KMS-11 (cell line): Measurements from ENCODE around the gene LAMP1.

ENCODE experiments used
- H2AFZ ChIP-seq: fragments of 200-600 bp; sonication (generic); 2 replicates; pipeline ENCODE4 v1.6.1; 2016; ENCODE audit warnings: antibody characterized with exemption, mixed run types, low read depth
- H3K27ac ChIP-seq: fragments of 200-600 bp; sonication (generic); 2 replicates; pipeline ENCODE4 v1.6.1; 2016; ENCODE audit warnings: mild to moderate bottlenecking, mixed run types
- H3K27me3 ChIP-seq: fragments of 200-600 bp; sonication (generic); 2 replicates; pipeline ENCODE4 v1.6.1; 2017; ENCODE audit warnings: mild to moderate bottlenecking, low read depth, mixed run types, moderate library complexity; ENCODE audit not compliant: insufficient read depth
- H3K36me3 ChIP-seq: fragments of 200-600 bp; sonication (generic); 2 replicates; pipeline ENCODE4 v1.6.1; 2017; ENCODE audit warnings: mild to moderate bottlenecking, mixed run types; ENCODE audit not compliant: insufficient read depth
- H3K4me1 ChIP-seq: fragments of 200-600 bp; sonication (generic); 2 replicates; pipeline ENCODE4 v1.6.1; 2016; ENCODE audit warnings: mild to moderate bottlenecking, low read depth, mixed run types; ENCODE audit not compliant: poor library complexity, severe bottlenecking
- H3K4me2 ChIP-seq: fragments of 200-600 bp; sonication (generic); 2 replicates; pipeline ENCODE4 v1.7.0; 2016; ENCODE audit warnings: mild to moderate bottlenecking, mixed run types
- H3K4me3 ChIP-seq: fragments of 200-600 bp; sonication (generic); IDR thresholded peaks from 2 replicates; pipeline ENCODE4 v1.6.1; 2017; ENCODE audit warnings: low read depth, low read length, mixed read lengths; ENCODE audit not compliant: insufficient read depth
- H3K79me2 ChIP-seq: fragments of 200-600 bp; sonication (generic); 2 replicates; pipeline ENCODE4 v1.6.1; 2016; ENCODE audit warnings: low read depth, mixed run types; ENCODE audit not compliant: insufficient read depth
- H3K9ac ChIP-seq: fragments of 200-600 bp; sonication (generic); 2 replicates; pipeline ENCODE4 v1.6.1; 2016; ENCODE audit warnings: mild to moderate bottlenecking, mixed run types
- H4K20me1 ChIP-seq: fragments of 200-600 bp; sonication (generic); 2 replicates; pipeline ENCODE4 v1.6.1; 2016; ENCODE audit warnings: mild to moderate bottlenecking, mixed run types; ENCODE audit not compliant: insufficient read depth
- TF ChIP-seq, protein P1 (sequence below): fragments of 200-600 bp; sonication (generic); conservative IDR thresholded peaks from 2 replicates; pipeline ENCODE4 v1.6.1; 2017; ENCODE audit warnings: low read depth, mild to moderate bottlenecking, antibody characterized with exemption, low read length, moderate library complexity, mixed read lengths

The LAMP1 gene

DNA sequence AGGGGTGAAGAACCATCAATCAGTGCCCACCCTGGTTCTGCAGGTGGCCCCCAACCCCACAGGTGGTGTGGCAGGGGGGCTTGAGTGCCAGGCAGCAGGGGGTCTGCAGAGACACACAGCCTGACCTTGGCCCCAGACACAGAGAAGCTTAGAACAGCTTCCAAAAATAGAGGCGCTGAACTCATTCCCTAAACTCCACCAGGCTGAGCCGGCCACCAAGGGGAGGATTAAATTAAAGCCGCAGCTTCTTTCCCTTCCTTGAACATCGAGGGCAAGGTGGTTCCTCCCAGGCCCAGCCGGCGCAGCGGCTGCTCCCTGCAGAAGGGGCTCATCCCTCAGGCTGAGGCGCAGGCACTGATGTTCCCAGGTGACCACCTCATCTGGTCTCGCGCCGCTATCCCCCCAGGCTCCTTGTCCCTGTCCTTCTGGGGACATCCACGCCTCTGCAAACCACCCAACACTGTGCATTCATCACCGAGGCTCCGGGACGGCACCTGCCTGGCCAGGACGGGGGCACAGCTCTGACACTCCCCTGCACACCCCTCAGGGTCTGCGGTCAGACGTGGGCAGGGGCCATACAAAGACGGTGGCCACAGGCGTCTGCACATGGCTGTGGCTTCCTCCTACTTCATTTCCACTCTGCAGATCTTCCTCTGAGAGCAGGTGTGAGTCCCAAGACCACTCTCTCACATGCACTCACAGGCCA is 30.9 kb downstream of the LAMP1 start:
- TF ChIP-seq, protein P1, sequence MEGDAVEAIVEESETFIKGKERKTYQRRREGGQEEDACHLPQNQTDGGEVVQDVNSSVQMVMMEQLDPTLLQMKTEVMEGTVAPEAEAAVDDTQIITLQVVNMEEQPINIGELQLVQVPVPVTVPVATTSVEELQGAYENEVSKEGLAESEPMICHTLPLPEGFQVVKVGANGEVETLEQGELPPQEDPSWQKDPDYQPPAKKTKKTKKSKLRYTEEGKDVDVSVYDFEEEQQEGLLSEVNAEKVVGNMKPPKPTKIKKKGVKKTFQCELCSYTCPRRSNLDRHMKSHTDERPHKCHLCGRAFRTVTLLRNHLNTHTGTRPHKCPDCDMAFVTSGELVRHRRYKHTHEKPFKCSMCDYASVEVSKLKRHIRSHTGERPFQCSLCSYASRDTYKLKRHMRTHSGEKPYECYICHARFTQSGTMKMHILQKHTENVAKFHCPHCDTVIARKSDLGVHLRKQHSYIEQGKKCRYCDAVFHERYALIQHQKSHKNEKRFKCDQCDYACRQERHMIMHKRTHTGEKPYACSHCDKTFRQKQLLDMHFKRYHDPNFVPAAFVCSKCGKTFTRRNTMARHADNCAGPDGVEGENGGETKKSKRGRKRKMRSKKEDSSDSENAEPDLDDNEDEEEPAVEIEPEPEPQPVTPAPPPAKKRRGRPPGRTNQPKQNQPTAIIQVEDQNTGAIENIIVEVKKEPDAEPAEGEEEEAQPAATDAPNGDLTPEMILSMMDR = no peak
- no peak overlapping the region for H3K4me2 ChIP-seq

DNA sequence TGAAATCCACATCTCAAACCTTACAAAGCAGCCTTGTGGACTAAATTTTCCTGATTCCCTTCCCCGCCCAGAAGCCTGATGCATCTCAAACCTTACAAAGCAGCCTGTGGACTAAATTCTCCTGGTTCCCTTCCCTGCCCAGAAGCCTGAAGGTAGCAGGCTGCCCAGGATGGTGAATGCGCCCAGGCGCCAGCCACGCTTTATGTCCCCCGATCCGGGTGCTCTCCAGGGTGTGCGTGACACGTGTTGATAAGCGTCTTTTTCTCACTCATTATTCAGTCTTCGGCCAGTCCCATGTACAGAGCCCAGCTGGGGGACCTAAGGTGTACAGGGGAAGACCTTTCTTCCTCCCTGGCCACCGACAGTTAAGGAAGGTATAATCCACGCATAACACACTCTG is 31.8 kb downstream of the LAMP1 start:
- Histone ChIP-seq H4K20me1 (no peaks in the 10 kb centered on the region), H2AFZ (no peak overlapping the region), H3K36me3 (no peaks in the 10 kb centered on the region), H3K4me2 (no peak overlapping the region), H3K27me3 (no peaks in the 10 kb centered on the region), H3K9ac (no peak overlapping the region), H3K79me2 (no peaks in the 10 kb centered on the region), H3K4me3 (no peak overlapping the region), H3K4me1 (no peaks in the 10 kb centered on the region), H3K27ac (no peak overlapping the region)
- TF ChIP-seq, protein P1 = no peak

More for the DNA sequence above, 30.9 kb downstream of the LAMP1 start:
- no peaks in the 10 kb centered on the region for H3K4me1 ChIP-seq
- H4K20me1 ChIP-seq = no peaks in the 10 kb centered on the region
- H3K9ac ChIP-seq = no peak overlapping the region
- no peak overlapping the region for H2AFZ ChIP-seq
- H3K4me3 ChIP-seq = no peak overlapping the region
- H3K27me3 ChIP-seq = no peaks in the 10 kb centered on the region
- H3K36me3 ChIP-seq = no peaks in the 10 kb centered on the region
- no peaks in the 10 kb centered on the region for H3K79me2 ChIP-seq
- no peak overlapping the region for H3K27ac ChIP-seq

DNA sequence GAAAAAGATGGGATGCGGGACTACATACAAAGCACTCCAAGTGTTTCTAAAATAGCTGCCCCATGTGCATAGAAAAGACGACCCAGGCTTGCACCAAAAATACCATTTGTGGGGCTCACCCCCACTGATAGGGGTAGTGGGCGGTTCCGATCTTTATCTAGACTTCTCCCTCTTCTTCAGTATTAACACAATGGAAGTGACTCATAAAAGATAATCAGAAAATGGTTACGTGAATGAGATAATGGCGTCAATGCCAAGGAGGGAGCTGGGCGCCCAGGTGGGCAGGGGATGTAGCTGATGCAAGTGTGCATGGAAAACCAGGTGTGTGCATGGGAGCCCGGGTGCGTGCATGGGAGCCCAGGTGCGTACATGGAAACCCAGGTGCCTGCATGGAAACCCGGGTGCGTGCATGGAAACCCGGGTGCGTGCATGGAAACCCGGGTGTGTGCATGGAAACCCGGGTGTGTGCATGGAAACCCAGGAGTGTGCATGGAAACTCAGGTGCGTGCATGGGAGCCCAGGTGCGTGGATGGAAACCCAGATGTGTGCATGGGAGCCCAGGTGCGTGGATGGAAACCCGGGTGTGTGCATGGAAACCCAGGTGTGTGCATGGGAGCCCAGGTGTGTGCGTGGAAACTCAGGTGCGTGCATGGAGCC is 32.7 kb downstream of the LAMP1 start:
- Histone ChIP-seq H4K20me1 (no peaks in the 10 kb centered on the region), H3K4me1 (no peaks in the 10 kb centered on the region), H3K4me3 (no peak overlapping the region), H3K27me3 (no peaks in the 10 kb centered on the region), H3K36me3 (no peaks in the 10 kb centered on the region), H3K9ac (no peak overlapping the region), H3K27ac (no peak overlapping the region), H3K79me2 (no peaks in the 10 kb centered on the region), H3K4me2 (no peak overlapping the region), H2AFZ (no peak overlapping the region)
- TF ChIP-seq, protein P1 = no peak

DNA sequence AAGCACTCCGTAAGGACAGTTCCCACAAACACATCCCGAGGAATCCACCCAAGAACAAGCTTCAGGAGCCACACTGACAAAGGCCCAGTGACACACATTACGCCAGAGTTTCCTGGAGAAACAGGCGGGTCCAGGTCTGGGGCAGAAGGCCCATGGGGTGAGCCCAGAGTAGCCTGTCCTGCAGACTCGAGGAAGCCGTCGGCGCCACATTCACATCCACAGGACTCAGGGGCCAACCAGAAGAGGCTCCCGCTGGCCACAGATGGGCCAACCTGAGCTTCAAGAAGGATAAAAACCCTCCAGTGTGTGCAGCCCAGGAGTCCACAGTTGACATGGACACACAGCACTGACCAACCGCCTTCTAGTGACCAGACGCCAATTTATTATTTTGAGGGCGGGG is 35.6 kb downstream of the LAMP1 start:
- H3K27me3 ChIP-seq = no peaks in the 10 kb centered on the region
- no peak overlapping the region for H3K27ac ChIP-seq
- H3K4me1 ChIP-seq = no peaks in the 10 kb centered on the region
- H3K79me2 ChIP-seq = no peaks in the 10 kb centered on the region
- H3K4me2 ChIP-seq = no peak overlapping the region
- no peaks in the 10 kb centered on the region for H3K36me3 ChIP-seq
- no peaks in the 10 kb centered on the region for H4K20me1 ChIP-seq
- no peak overlapping the region for H2AFZ ChIP-seq
- TF ChIP-seq, protein P1 = no peak
- no peak overlapping the region for H3K9ac ChIP-seq
- H3K4me3 ChIP-seq = no peak overlapping the region
